HG03432 (cell line): Measurements from ENCODE around the gene NKX1-2.

Experiments used
- ATAC-seq: cut with Tn5 transposase; IDR thresholded peaks from one replicate; pipeline ENCODE4 v1.9.1; 2021; ENCODE audit warnings: mild to moderate bottlenecking, moderate library complexity; ENCODE audit not compliant: unreplicated experiment

The NKX1-2 gene

GRCh38 chr10:124450012-124450782 is at the start of gene NKX1-2:
Gene NKX1-2 (minus strand): TSS chr10:124450035. CDS start chr10:124449943, 92 bp downstream.
- no peak for ATAC-seq

DNA sequence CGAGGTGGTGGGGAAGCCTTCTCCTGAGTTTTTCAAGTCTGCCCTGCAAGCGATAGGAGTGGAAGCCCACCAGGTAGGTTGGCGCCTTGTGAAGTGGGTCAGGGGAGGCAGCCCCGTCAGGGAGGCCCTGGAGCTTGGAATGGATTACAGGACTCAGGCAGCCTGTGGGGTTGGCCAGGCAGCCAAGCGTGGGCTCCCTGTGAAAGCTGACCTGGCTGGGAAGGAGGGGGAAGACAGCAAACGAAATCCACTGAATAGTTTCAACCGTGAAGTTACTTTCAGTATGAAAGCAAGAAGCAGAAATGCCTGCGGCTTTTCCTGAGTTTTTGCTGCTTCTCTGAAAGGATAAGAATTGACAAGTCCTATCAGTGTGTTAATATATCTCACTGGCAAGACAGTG is 48.2 kb upstream of the NKX1-2 start:
- no peak for ATAC-seq

- no peak for ATAC-seq
These were observed 47.5 kb upstream of the NKX1-2 start for GRCh38 chr10:124497196-124497881.

DNA sequence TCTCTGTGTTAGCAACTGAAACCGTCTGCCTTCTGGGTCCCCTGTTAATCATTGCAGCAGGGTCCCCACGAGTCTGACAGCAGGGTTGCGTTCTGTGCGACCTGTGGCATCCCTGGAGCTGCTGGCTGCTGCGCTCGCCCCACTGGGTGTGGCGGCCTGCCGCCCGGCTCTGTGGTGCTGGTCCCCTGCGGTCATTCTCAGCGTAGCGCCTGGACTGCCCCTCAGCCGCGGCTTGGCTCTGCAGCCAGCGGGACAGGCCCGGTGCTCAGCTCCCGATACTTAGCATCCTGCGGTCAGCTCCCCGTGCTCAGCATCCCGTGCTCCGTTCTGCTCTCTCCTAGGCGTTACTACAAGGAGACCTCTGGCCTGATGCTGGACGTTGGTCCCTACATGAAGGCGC is 46.8 kb upstream of the NKX1-2 start:
- ATAC-seq = no peak

DNA sequence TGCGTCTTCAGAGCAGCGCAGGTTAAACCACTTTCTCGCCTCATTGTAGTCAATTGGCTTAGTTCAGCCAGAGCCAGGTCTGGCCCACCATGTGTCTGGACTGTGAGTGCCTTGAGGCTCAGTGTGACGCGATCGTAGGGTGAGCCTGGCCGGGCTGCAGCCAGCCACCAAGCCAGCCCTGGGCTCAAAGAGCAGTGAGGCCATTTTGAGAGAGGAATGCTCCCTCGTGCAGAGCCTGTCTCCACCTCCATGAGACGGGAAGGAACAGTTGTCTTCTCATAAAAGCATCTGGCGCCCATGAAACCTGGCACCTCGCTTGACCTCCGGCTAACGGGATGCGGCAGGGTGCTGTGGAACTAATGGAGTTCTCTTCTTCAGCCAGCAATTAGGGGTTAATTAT is 46.3 kb upstream of the NKX1-2 start:
- no peak for ATAC-seq

DNA sequence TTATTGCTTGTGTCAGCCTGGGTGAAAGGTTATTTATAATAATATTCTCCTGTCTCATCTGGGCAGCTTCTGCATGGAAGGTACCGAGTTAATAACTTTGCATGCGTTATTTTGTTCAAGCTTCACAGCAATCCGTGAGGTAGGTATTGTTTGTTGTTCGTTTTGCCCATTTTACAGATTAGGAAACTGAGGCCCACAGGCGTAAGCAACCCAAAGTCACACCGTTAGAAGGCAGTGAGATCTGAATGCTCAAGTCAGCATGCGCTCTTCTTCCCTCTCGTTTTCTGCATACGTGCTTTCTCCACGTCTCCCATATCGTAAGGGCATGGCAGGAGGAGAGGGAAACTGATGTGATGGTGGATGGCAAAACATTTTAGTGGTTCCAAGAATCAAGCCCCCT is 45.9 kb upstream of the NKX1-2 start:
- no peak for ATAC-seq

DNA sequence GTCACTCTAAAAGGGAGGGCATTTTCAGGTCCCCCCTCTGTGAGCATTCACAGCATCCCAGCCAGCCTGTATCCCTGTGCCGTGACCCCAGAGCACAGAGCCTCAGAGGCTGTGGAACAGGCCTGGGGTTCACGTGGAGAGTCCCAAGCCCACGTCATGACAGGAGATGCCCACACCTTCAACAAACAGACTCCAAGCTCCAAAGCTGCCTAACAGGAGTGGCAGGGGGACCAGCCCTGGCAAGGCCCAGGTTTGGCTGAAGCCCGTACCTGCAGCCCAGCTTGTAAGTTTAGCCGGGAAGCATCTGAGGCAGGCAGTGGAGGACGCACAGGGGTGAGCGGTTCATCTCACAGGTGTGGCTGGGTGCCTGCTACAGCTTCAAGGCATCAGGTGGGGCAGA is 45.3 kb upstream of the NKX1-2 start:
- ATAC-seq = no peak

DNA sequence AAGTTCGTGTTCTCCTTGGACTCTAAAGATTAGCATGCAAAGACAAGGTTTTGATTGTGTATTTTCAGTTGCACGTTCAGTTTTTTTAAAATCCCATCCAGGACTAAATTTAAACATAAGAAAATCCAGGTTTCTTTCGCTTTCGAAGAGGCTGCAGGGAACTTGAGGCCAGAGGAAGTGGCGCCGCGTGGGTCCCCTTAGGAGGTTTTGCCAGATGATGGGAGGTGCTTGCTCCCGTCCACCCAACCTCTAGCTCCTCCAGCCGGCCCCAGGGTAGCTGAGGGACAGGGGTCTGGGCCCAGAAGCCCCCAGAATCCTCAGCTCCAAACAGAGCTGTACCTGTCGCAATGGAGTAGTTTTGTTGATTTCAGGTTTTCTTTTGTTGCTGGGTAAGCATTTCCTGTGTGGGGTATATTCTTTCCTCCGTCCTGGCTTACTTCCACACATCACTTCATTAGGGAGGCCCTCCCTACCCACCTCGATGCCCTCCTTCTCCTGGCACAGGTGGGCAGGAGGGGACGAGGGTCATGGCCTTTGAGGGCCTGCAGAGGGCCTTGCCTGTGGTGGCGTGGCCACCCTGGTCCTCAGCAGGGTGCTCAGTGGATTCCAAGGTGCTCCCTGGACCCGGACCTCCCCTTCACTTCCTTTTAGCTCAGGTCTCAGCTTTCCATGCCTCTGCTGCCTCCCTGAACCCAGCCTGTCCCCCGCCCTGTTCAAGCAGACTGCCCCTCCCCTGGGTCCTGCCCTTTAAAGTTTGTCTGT is 44.4 kb upstream of the NKX1-2 start:
- no peak for ATAC-seq

DNA sequence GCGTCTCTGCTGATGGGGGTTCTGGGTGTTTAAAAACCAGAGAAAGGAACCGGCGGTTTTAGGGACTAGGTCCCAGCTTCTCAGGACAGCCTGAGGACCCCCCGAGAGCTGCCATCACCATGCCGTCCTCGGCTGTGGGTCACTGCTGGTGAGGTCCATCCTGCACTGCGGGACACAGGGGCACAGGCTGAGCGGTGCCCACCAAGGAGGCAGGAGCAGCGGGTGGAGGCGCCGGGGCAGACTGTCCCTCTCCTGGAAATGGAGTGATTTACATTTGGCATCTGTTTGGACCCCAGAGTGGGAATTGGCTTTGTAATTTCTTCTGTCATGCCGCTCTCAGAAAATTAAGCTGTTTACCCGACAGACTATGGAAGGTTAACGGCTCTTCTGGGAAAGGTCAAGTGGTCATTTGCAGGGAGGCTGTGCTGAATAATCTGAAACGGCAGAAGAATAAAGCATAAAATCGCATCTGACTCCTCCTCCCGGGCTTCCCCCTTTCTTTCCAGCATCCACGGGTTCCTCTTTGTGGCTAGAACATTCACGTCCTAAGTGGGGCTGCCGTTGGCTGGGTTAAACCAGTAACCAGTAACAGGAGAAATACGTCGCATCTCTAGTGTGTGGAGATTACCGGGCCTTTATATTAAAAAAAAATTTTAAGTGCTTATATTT is 43.5 kb upstream of the NKX1-2 start:
- ATAC-seq = no peak

- no peak for ATAC-seq
These were observed 42.4 kb upstream of the NKX1-2 start for GRCh38 chr10:124492266-124492665.

GRCh38 chr10:124491105-124491504 is 41.3 kb upstream of the NKX1-2 start:
- no peak for ATAC-seq

GRCh38 chr10:124486635-124487034 is 36.8 kb upstream of the NKX1-2 start:
- no peak for ATAC-seq

GRCh38 chr10:124484661-124485060 is 34.8 kb upstream of the NKX1-2 start:
- no peak for ATAC-seq

DNA sequence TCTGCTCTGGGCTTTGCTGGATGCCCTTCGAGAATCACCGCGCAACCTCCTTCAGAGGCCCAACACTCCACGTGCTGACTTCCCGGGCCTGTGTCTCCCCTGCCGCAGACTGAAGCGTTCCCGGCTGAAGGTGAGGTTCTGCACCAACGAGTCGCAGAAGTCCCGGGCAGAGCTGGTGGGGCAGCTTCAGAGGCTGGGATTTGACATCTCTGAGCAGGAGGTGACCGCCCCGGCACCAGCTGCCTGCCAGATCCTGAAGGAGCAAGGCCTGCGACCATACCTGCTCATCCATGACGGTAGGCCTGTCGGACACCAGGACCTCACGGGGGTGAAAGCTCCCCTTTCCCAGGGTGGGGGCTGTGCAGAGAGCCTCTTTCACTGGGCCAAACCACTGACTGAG is 34.2 kb upstream of the NKX1-2 start:
- ATAC-seq = no peak

- ATAC-seq = no peak
These were observed 33.0 kb upstream of the NKX1-2 start for GRCh38 chr10:124482876-124483275.

DNA sequence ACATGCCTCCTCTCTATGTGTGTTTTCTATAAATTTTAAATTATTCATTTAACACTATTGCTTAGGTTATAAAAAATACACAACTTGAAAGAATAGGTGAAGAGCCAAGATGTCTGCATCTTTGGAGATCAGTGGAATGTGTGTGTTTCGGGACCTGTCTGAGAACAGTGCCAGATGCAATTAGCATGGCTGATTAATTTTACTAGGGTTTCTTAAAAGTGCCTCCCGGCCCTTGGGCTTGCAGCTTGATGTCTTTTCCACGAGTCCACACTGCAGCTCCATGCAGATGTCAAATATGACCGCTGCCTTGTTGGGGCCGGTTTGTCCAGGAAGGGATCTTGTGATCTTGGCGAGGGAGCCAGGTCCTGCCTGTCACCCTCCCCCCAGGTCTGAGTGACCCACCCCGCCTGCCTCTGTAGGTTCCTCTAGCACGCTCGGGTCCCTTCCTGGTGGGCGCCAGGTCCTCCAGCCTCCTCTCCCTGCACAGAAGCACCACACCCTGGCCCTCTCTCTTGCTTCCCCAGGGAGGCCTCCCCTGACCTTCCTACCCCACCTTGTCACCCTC is 32.5 kb upstream of the NKX1-2 start:
- no peak for ATAC-seq

DNA sequence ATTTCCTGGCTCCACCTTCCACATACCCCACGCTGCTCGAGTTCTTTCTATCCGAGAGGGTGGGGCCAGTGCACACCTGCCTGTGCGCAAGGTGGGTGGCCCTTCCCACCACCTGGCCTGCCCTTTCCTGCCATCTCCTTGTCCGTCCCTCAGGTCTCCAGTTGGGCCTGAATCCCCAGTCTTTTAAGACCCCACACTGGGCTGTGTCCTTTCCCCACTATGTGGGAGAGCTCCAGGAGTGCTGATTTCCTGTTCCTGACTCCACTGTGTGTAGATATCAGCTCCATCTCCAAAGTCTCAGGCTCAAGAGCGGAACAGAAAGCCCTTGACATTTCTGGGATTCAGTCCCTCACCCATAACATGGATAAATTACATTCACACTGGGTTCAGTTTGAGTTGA is 31.9 kb upstream of the NKX1-2 start:
- ATAC-seq = no peak

DNA sequence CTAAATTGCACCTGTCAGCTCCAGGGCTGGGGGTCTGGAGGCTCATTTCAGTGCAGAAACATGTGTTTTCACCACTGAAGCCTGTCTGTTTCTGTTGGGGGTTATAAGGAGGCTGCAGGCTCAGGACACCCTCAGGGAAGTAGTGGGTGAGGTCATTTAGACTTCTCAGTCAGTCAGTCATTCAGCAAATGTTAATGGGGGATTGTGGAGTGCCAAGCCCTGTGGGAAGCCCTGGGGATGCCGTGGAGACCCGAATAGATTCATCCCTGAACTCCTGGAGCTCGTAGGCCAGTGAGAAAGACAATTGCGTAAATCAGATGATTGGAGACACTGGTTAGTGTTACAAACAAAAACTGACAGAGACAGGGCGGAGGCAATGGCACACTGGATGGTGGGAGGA is 31.0 kb upstream of the NKX1-2 start:
- no peak for ATAC-seq

GRCh38 chr10:124478515-124478914 is 28.7 kb upstream of the NKX1-2 start:
- no peak for ATAC-seq

DNA sequence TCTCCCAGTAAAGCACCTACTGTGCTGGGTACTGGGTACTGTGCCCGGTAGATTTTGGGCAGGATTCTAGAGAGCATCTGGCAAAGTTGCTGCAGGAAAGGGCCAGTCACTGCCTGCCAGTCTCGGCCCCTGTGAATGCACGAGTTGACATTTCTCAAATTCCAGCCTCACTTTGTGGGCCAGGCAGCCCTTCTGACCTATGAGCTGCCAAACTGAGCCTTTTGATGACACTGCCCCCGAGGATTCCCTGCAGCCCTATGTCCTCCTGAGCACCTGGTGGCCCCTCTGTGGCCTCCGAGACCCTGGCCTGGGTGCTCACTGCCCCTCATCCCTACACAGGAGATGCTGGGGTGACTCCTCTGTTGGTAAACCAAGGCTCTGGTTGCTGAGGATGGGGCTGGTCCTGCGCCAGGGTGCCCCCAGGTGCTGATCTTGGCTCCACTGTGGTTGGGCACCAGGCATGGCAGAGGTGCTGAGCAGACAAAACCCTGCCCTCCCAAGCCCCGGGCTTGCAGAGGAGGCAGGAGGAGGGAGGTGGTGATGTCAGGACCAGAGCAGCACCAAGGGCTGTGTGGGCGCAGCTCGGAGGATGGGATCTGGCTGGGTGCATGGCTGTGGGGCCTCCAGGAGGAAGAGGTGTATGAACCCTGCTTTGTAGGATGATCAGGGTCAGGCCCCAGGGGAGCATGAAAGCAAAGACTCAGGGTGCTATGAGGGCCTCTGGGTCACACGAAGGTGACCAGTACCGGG is 28.0 kb upstream of the NKX1-2 start:
- no peak for ATAC-seq
